Measurements from ENCODE around the gene VTN.

Gene VTN

GRCh38 chr17:28395968-28396367 lies 25.9 kb upstream of the VTN start:
- DNase-seq (ENCODE audit: low read depth in 2 of 2, low spot score in 1 of 2) = no peak

GRCh38 chr17:28395426-28395825 lies 25.3 kb upstream of the VTN start:
- DNase-seq (ENCODE audit: low read depth in 2 of 2, low spot score in 1 of 2) = no peak

- no peak for DNase-seq (ENCODE audit: low read depth in 2 of 2, low spot score in 1 of 2)
Measured at GRCh38 chr17:28394337-28395116, 24.4 kb upstream of the VTN start.

- DNase-seq (ENCODE audit: low read depth in 2 of 2, low spot score in 1 of 2) = no peak
Measured at GRCh38 chr17:28392491-28392890, 22.4 kb upstream of the VTN start.

DNA sequence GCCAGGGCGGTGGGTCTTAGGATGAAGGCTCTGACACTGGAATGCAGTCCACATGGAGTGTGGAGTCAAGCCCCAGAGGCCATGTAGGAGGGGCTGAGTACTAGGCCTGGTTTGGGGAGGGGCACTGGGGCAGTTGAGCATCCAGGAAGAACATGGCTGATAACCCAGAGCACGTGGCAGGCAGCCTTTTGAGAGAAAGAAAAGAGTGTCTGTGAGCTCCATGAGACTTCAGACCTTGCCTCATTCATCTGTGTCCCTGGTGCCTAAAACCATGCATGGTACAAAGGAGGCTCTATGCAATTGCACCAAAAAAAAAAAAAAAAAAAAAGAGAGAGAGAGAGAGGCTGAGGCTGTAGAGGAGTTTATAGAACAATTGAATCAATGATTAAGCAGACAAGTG lies 21.3 kb upstream of the VTN start:
- DNase-seq (ENCODE audit: low read depth in 2 of 2, low spot score in 1 of 2) = no peak

DNA sequence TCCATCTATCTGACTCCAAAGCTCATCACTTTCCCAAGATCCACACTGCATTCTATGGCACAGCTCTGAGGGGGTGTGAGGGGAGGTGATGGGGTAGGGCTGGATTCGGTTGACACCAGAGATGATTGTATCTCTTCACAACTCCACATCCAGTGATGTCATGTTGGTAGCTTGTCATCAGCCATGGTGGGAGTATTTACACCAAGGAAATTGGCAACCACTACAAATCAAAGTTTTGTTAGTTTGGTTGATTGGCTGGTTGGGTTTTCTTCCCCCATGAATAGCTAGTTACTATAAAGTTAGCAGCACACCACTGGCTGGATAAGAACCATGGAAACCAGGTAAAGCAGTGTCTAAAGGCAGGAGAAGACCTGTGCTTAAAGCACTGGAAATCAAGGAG lies 20.9 kb upstream of the VTN start:
- DNase-seq (ENCODE audit: low read depth in 2 of 2, low spot score in 1 of 2) = no peak

GRCh38 chr17:28390563-28390962 lies 20.5 kb upstream of the VTN start:
- no peak for DNase-seq (ENCODE audit: low read depth in 2 of 2, low spot score in 1 of 2)

DNA sequence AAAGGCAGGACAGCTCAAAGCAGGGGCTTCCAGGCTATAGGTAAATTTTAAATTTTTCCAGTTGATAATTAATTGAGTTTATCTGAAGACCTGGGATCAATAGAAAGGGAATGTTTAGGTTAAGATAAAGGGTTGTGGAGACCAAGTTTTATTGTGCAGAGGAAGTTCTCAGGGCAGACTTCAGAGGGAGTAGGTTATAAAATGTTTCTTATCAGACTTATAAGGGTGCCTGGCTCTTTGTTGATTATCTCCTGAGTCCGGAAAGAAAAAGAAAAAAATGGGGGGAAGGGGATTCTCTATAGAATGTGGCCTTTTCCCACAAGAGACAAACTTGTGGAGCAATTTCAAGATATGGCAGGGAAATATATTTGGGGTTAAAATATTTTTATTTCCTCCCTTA lies 20.0 kb upstream of the VTN start:
- DNase-seq (ENCODE audit: low read depth in 2 of 2, low spot score in 1 of 2) = no peak

DNA sequence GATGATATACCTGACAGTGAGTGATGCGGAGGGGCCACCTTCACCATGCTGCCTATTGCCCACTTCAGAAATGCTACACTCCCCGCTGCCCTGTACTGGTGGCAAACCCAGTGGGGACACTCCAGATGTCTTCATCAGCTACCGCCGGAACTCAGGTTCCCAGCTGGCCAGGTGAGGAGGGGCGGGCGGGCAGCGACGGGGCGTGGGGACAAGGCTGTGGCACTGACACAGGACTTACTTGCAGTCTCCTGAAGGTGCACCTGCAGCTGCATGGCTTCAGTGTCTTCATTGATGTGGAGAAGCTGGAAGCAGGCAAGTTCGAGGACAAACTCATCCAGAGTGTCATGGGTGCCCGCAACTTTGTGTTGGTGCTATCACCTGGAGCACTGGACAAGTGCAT lies 18.0 kb upstream of the VTN start:
- DNase-seq (ENCODE audit: low read depth in 2 of 2, low spot score in 1 of 2) = no peak

GRCh38 chr17:28386391-28386790 lies 16.3 kb upstream of the VTN start:
- no peak for DNase-seq (ENCODE audit: low read depth in 2 of 2, low spot score in 1 of 2)

DNA sequence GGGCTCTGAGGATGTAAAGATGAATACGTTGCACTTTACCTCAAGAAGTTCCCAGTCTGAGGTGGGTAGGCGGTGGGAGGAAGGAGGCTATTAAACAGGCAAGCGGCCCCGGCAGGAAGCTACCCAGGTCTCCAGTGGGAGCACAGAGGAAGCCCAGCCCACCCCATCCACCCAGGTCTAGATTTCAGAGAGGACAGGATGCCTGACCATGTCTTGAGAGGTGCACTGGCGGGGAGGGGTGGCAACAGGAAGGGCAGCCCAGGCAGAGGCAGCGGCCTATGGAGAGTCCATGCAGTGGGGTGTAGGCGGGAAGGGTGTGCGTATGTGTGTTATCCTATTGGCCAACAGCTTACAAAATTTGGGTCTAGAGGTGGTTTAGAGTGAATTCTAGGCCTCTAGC lies 15.3 kb upstream of the VTN start:
- DNase-seq (ENCODE audit: low read depth in 2 of 2, low spot score in 1 of 2) = no peak

- DNase-seq (ENCODE audit: low read depth in 2 of 2, low spot score in 1 of 2) = no peak
Measured at GRCh38 chr17:28385037-28385400, 14.9 kb upstream of the VTN start.

- DNase-seq (ENCODE audit: low read depth in 2 of 2, low spot score in 1 of 2) = peak; percentile 28 to 29
Measured at GRCh38 chr17:28384281-28385036, 14.4 kb upstream of the VTN start.

DNA sequence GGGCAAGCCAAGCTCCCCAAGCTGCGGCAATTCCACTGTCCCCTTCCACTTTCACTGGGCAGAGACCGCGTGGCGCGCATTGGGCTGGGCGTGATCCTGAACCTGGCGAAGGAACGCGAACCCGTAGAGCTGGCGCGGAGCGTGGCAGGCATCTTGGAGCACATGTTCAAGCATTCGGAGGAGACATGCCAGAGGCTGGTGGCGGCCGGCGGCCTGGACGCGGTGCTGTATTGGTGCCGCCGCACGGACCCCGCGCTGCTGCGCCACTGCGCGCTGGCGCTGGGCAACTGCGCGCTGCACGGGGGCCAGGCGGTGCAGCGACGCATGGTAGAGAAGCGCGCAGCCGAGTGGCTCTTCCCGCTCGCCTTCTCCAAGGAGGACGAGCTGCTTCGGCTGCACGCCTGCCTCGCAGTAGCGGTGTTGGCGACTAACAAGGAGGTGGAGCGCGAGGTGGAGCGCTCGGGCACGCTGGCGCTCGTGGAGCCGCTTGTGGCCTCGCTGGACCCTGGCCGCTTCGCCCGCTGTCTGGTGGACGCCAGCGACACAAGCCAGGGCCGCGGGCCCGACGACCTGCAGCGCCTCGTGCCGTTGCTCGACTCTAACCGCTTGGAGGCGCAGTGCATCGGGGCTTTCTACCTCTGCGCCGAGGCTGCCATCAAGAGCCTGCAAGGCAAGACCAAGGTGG lies 11.2 kb upstream of the VTN start:
- no peak for DNase-seq (ENCODE audit: low read depth in 2 of 2, low spot score in 1 of 2)

GRCh38 chr17:28379814-28380801 lies 10.0 kb upstream of the VTN start:
- DNase-seq (ENCODE audit: low read depth in 2 of 2, low spot score in 1 of 2) = no peak

- DNase-seq (ENCODE audit: low read depth in 2 of 2, low spot score in 1 of 2) = no peak
Measured at GRCh38 chr17:28372945-28373274, 2.8 kb upstream of the VTN start.

- DNase-seq (ENCODE audit: low read depth in 2 of 2, low spot score in 1 of 2) = no peak
Measured at GRCh38 chr17:28372203-28372944, 2.3 kb upstream of the VTN start.

DNA sequence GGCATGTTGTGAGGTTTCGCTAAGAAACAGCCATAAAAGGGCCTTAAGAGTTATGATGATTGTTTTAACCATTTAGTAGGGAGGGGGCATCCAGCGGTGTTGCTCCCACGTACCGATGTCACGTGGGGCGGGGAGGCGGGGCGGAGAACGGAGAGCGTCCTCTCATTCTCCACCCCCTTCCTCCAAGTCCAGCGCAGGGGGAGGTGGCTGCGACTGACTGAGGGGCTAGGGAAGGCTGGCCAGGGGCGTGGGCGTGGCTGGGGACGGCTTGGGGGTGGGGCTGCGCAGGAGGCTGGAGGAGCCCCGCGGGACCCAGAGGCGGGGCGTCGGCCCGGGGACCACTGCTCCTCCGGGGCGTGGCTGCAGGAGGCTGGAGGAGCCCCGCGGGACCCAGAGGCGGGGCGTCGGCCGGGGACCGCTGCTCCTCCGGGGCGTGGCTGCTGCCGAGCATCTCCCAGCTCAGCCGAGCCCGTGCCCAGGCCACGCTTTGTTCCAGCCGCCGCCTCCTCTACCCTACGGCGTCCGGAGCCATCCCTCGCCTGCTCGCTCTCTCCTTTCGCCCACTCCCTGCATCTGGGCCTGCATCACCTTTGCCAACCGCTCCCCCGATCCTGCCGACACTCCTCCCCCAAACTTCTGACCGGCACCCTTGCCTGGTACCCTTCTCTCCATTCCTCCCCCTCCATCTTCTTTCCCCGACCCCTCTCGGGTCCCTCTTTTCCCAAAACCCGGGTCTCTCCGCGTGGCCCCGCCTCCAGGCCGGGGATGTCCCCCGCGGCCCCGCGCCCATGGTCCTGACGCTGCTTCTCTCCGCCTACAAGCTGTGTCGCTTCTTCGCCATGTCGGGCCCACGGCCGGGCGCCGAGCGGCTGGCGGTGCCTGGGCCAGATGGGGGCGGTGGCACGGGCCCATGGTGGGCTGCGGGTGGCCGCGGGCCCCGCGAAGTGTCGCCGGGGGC lies 1.4 kb upstream of the VTN start, which contains the start of gene SARM1:
SARM1 (plus strand) TSS at position 450 of the 958 bp plus-strand sequence; CDS start at position 789, 339 bp downstream.
- peak; percentile 65 to 72 for DNase-seq (ENCODE audit: low read depth in 2 of 2, low spot score in 1 of 2)

DNA sequence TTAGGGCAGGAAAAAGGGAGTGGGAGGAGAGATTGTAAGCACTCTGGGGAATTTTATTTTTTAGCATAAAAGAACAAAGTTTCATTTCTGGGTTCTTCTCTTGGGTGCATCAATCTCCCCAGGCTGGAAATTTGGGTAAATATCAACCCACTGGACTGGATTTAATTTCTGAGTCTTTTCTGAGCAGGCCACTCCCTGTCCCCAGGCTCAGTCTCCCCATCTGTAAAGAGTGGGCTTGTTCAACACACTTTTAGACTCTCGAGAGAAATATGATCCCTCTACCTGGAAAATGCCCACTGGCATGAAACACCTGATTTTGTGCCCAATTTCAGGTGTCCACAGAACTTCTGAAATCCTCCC lies 617 bp upstream of the VTN start:
- no peak for DNase-seq (ENCODE audit: low read depth in 2 of 2, low spot score in 1 of 2)
